ENCODE data around the gene ADAMTS6.

GRCh38 chr5:65332591-65332990, 149.1 kb downstream of the ADAMTS6 start:
- no peak for TF ChIP-seq POLR2AphosphoS5 (IDR thresholded peaks at IDR 0.05; ENCODE audit: low read depth, low read length)
- no peak for TF ChIP-seq TAF1 (IDR thresholded peaks at IDR 0.05; ENCODE audit: low read depth, low read length)
- TF ChIP-seq POLR2A (IDR thresholded peaks at IDR 0.05; ENCODE audit: low read depth, low read length): no peak
- TF ChIP-seq SPI1 (IDR thresholded peaks at IDR 0.05; ENCODE audit: low read depth, low read length): no peak
- TF ChIP-seq PAX5 (IDR thresholded peaks at IDR 0.05; ENCODE audit: insufficient read depth, low read length, severe bottlenecking): no peak
- TF ChIP-seq POU2F2 (IDR thresholded peaks at IDR 0.05; ENCODE audit: low read depth, low read length): no peak

All from GM12891 (cell line).